ENCODE measurements around the gene NTN1.

Gene NTN1

DNA sequence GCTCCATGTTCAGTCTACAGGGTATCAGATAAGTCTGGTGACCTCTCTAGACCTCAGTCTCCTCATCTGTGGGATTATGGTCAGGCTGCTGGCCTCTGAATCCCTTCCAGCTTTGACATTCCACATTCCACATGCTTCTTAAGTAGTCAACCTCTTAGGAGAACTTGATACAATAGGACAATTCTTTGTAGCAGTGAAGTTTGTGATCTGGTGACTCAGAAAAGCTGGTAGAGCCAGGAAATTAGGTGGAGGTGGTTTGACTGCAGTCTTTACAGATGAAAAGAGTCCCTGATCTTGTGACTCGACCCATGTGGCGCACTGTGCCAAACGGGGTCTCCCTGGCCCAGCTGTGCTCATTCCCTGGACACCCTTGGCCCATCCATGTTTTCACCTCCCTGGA lies 147.8 kb downstream of the NTN1 start:
- no peak for DNase-seq

DNA sequence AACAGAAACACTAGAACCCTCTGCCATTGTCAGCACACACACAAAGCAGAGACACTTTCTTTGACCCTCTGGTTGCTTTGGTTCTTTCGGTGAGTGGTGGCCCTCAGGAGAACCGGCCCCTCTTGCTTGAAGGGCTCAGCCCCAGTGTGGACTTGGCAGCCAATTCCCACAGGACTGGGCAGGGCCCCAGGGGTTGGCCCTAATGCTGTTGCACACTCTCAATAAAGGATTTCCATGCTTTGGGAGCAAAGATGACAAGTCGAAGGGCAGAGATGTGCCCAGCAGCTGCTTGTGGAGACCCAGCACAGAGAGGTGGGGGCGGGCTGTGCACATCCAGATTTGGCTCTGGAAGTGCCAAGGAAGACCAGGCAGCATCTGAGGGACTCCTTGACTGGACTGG lies 149.0 kb downstream of the NTN1 start:
- DNase-seq, result no peak

DNA sequence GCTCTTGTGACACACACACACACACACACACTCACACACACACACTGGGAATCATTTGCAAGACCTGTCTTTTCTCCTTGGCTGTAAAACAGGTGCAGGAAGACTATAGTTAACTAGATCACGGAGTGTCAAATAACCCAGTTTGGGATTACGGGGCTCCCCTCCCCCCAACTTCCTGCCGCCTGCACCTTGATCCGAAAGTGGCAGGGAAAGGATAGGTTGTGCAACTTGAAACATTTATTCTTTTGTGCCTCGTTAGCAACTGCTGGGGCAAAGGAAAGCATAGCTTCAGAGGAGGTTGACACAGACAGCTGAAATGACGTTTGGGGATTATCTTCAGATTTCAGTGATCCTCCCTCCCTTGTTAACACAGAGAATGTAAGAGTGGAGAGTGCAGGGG lies 149.5 kb downstream of the NTN1 start:
- no peak for DNase-seq

DNA sequence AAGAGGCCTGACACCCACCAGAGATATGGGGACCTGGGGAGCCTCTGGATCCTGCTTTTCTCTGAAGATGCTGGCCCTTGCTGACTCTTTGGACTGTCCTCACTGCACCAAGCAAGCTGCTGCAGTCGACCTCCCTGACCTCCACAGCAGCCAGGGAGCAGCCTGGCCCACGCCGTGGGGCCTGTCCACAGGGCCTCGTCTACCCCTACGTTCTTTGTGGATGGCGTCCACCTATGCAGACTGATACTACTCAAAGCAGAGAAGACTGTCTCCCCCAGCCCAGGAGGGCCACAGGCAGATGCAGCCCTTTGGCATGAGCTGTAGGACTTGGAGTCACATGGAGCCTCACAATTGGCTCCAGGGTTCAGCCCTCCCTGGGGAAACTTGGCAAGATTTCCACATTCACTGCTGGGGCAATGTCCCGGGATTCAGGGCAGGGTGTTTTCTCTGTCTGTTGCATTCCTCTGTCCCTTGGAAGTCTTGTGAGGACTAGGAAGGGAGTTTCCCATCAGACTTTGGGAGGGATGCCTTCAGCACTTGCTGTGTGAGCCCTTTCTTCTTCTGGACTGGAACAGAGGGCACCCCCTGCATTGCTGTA lies 152.2 kb downstream of the NTN1 start:
- DNase-seq, result no peak

DNA sequence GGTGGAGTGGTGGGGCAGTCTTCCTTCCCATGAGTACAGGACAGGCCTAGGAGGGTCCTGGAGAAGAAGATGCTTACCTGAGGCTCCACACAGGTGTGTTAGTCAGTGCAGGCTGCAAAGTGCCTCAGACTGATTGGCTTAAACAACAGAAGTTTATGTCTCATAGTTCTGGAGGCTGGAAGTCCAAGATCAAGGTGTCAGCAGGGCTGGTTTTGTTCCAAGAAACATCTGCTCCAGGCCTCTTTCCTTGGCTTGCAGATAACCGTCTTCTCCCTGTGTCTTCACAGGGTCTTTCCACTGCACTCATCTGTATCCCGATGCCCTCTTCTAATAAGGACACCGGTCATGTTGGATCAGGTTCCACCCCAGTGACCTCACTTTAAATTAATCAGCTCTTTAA lies 153.0 kb downstream of the NTN1 start:
- no peak for DNase-seq

DNA sequence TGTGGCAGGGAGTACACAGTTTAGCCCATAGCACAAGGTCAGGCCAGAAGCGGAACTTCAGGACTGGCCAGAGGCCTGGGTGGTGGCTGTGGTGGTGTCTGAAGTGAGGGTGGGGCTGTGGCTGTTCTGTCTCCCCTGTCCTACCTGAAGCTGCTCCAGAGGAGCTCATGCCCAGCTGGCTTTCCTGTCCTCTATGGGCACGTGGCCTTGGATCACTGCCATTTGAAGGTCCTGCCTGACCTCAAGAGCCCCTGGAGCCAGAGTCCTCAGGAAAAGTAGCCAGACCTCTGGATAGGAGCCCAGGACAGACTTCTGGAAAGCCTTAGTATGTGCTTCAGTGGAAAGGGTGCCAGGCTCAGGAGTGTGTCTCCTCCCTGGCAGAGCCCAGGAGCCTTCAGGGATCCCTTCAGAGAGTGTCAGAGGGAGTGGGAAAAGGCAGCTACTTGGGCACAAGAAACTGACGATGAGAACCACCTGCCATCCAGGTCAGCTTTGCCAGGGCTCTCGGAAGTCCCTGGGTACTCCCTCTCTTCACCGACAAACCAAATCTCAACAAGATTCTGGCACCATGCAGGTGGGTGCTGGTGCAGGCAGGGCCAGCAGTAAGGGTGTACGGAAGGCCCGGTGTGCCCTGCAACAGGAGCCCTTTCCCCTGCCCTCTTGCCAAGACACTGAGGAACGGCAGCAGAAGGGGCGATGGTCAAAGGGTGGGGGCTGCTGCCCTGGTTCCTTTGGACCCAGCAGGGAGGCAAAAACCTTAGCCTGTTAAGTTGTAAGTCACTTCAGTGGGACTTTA lies 153.7 kb downstream of the NTN1 start:
- no peak for DNase-seq

DNA sequence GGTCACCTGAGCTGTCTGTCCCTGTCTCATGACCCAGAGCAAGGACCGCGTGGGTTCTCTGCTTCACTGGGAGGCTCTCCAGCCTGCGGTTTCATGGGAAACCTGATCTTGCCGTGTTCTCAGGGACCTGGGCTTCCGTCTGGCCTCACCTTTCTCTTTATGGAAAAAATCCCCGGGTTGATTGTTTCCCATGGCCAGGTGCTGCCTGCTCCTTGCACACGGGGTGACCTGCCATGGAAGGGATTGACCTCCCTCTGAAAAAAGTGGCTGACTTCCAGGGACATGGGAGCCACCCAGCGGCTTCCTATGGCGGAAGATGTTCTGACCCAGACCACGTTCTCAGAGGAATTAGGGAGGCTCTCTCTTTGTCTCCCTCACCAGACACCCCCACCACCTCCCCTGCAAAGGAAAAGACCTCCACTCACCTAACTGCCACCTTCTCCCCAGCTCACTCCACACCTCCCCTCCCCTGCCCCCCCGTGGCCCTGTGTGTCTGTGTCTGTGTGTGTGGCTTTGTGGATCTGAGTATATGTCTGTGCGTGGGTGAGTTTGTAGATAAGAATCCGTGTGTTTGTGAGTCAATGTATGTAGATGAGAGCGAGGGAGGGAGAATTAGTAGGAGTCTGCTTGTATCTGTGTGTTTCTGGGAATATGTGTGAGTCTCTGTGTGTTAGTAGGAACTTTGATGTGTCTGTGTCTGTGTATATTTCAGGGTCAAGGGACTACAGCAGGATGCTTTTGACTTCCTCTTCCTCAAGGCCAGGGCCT lies 154.6 kb downstream of the NTN1 start:
- no peak for DNase-seq

DNA sequence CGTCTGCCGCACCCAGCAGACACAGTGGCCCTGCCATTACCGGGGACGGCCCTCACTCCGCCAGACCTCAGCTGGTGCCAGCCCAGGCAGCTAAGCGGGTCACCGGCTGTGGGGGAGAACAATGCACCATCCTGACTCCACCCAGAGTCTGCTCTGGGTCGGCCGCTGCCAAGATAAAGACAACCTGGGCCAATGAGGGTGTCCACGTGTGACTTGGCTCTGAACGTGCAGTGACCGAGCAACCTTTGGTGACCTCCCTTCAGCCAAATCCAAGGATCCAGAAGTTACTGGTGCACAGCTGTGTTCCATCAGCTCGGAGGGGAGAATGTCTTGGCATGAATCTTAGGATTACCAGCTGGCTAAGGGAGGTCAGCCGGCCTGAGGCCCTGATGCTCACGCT lies 155.9 kb downstream of the NTN1 start:
- no peak for DNase-seq

DNA sequence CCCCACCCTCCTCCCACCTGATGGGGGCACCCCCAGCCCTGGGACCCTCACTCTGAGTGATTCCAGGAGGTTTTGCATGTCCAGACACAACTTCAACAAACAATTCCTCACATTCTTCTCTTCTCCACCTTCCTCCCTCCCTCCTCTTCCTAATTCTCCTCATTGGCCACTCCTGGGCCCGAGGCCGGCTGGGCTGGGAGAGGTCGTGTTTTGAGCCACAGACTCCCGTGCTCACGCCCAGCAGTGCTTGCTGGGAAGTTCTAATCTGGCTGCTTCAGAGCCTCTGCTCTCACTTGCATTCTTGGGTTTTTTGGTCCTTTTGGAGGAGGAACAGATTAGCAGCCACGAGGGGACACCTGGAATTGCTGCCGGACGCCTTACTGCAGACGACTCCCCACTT lies 157.0 kb downstream of the NTN1 start:
- DNase-seq, result no peak

DNA sequence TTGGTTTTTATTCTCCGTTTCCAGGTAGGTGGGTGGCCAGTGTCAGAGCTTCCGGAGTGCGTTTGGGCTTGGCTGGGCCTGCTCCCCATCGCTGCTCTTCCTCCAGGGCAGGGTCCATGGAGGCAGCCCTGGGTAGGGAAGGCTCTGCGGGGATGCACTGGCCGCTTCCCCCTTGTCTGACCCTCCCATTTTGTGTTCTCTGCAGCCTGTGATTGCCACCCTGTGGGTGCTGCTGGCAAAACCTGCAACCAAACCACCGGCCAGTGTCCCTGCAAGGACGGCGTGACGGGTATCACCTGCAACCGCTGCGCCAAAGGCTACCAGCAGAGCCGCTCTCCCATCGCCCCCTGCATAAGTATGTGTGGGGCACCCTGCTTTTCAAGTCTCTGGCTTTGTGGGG lies 158.3 kb downstream of the NTN1 start:
- DNase-seq, result no peak

DNA sequence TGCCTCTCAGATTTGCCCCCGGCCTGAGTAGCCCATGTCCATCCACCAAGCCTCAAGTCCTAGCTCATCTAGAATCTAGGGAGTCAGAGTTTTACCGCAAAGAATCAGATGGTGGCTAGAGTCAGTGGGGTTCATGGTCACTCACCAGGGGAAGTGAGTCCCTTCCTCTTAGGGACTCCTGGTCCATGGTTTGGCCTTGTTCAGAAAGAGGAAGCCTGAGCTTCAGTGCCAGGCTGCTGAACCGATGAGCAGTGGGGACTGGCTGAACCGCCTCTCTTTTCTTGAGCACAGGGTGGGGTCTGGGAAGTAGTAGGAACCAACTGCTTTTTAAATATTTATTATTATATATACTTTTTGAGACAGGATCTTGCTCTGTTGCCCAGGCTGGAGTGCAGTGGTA lies 160.3 kb downstream of the NTN1 start:
- DNase-seq, result no peak

DNA sequence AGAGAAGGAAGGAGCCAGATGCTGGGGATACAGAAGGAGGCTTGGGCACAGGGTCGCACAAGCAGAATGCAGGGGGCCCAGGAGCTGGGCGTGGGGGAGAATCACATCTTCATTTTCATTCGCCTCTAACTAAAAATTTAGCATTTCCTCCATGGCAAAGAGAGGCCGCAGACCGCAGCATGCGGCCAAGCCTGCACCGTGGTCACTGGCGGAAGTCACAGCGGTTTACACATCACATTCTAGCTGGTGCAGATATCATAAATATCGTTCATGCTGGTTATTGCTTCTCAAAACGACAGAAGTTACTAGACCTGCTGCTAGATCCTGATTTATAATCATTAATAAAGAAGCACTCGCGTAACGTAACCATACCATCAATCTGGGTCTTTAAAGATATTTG lies 162.0 kb downstream of the NTN1 start:
- DNase-seq, result peak; percentile 18

DNA sequence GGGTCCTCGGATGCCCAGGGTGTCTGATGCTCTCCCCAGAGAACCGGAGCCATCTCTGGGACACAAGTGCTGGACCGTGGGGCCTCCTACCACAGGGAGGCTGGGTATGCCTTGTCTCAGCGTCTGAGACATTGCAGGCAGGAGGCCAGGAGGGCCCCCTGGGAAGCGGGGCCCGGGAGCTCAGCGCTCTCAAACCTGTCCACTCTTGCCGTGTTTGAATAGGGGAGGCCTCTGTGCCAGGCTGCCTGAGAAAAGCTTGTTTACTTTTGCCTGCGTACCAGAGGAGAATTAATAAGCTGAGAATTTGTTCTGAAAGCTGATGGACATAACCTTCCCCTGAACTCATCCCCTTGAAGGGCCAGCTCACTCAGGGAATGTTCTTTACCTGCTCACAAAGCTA lies 163.8 kb downstream of the NTN1 start:
- no peak for DNase-seq

DNA sequence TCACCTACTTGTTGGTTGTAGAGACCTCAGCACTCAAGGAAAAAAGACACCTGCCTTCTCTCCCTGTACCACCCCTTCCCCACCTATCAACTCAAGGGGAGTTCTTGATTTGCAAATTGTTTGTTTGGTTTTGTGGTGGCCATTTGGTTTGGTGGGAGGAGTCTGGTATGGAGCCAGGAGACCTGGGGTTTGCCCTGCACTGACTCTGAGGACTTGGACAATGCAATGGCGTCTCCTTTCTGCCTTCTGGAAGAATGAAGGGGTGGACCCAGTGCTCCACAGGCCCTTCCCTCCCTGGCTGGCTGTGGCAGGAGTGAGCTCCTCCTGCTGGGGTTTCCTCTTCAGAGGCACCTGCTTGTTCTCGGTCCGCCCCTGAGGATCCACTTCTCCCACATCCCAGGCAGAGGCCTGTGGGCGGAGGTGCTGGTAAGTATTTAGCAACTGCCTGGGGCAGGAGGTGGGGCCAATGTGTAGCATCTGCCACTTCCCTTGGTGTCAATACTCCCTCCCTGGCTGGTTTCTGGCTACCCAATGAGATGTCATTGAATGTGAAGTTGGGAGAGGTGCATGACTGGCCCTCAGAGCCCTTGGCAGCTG lies 164.5 kb downstream of the NTN1 start:
- no peak for DNase-seq

DNA sequence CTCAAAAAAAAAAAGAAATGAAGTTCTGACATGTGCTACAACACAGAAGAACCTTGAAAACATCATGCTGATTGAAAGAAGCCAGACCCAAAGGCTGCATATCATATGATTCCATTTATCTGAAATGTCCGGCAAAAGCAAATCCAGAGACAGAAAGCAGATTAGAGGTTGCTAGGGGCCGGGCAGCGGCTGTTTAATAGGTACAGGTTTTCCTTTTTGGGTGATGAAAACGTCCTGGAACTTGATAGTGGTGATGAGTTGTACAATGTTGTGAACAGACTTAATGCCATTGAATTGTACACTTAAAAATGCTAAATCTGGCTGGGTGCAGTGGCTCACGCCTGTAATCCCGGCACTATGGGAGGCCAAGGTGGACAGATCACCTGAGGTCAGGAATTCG lies 166.5 kb downstream of the NTN1 start:
- no peak for DNase-seq

DNA sequence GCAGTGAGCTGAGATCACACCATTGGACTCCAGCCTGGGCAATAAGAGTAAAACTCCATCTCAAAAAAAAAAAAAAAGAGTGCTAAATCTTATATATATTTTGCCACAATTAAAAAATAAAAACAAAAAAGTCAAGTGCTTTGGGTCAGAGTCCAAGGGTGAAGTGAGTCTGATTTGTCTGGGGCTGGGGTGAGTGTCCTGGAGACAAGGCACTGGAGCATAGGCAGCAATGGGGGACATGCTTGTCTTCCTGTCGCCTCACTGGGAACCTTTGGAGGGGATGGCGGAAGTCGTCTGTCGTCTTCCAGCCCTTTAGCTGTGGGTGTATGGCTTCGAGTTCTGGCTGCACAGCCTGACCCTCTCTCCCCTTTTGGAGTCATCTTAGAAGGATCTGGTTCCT lies 167.1 kb downstream of the NTN1 start:
- DNase-seq, result no peak

DNA sequence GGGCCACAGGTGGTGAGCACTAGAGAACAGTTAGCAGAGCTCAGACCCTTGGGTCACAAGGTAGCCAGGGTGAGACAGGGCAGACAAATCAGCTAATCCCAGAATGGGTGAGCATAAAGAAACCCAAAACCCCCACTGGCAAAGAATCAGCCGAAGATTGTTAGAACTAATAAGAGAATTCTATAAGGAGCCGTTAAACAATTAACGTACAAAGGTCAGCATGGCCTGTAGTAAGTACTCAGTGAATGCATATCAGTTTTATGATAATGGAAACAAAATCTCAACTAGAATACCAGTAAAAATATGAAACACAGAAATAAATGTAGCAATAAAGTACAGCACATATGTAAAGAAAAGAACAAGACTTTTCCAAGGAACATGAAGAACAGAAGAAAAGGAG lies 168.6 kb downstream of the NTN1 start:
- no peak for DNase-seq

DNA sequence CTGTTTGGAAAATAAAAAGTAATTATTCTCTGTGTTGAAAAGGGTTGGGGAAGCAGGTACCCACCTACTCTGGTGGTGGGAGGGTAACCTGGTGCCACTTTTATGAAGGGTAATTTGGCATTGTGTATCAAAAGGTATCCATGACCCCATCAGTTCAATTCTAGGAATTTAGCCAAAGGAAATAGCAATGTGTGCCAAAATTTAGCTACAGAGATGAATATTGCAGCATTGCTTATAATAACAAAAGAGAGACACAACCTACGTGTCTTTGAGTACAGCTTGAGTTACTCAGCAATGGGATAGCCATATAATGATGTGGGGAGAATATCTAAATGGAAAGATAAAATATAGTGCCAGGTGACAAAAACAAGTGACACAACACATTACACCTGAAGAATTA lies 170.7 kb downstream of the NTN1 start:
- DNase-seq, result no peak

DNA sequence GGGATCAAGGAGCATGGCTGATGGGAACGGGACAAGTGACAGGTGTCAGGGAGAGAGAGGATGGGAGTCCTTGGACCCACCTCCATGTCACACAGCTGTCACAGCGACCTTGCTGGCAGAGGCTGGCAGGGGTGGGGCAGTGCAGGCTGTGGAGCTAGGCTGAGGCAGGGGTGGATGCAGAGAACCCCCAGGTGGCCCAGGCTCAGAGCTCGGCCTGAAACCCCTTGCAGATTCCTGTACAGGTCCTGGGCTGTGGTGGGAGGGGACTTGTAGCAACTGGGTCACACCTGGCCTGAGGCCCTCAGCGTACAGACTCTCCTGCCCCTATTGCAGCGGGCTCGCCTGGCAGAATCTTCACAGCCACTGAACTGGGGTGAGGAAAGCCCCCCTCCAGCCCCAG lies 174.1 kb downstream of the NTN1 start:
- no peak for DNase-seq

DNA sequence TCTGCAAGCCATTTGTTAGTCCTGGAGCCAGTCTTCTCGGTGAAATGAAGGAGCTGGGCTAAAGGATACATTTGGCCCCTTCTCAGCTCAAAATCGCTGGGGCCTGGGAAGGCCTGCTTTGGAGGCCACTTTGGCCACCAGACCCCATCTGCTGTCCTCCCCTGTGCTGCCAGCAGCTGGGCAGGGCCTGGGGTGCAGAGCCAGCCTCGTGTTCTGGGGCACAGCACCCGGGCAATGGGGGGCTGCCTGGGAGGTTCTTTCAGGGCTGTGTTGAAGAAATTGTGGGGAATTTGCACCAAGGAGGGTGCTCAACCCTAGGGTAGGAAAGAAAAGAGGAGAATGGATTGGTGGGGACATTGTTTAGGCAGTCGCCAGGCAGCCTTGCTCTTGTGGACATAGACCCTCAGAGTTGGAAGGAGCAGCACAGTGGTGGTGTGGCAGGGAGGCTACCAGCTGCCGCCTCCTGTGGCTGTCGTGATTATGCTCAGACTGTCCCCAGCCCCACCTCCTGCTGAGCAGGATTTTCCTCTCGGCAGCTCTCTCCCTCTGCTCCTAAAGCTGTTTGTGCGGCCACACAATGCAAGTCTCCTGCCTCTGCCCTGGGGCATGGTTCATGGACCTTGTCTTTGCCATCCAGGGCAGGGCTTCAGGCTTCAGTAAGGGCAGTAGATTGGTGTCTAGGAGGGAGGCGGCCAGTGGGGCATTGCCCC lies 174.8 kb downstream of the NTN1 start:
- DNase-seq, result no peak

DNA sequence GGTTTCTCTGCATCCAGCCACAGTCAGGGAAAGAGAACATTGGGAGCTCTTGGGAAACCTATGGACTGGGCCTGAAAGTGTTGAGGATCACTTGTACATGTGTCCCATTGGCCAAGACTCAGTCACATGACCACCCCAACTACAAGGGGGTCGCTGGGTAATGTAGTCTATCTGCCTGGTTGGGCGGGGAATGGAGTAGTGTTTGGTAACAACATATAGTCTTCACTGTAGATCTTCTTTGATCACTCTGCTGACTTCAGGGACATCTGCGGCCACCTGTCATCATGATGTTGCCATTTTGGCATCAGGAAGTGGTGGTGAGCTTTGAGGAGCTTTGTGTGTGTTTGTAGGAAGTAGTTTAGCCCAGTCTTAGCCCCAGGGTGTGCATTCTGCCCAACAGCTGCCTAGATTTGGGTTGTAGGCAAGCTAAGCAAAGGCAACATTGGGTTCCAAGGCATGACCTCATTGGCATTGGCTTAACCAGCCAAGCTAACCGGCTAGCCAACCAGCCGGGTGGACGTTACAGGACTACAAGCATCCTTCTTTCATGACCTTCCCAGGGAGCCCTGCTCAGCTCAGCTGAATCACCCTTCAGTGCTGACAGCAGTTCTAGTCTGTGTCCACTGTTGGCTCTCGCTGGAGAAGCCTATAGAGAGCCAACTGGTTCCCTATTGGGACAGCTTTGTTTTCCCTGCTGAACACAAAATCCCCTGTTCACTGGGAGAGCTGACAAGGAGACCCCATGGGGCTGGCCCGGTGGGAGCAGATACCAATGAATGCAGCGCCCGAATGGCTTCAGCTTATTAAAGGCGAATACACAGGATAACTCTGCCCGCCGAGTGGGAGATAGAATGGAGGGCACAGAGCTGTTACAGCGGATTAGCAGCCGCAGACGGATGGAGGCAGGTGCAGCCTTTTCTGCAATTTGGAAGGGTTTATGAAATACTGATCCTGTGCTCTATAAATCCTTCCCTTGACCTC lies 178.6 kb downstream of the NTN1 start:
- no peak for DNase-seq
